DOHH2 (cell line): ENCODE results near the gene CNEP1R1.
"Not testable (repeated sequence)": the region's sequence is repeated elsewhere in the genome, so short reads cannot be mapped to it uniquely, and the experiment has no call there.

Experiments
- H3F3A ChIP-seq: fragments of 200-600 bp; sonication (generic), shearing (Covaris generic); 2 replicates; pipeline ENCODE4 v1.6.0; 2016; ENCODE audit warnings: antibody characterized with exemption, mild to moderate bottlenecking; ENCODE audit not compliant: control insufficient read depth, insufficient read depth
- H3K27ac ChIP-seq: fragments of 200-600 bp; sonication (generic); 2 replicates; pipeline ENCODE4 v1.5.1; 2014; ENCODE audit warnings: low read depth, mild to moderate bottlenecking, low read length, moderate library complexity
- H3K27me3 ChIP-seq: fragments of 200-600 bp; sonication (generic); 2 replicates; pipeline ENCODE4 v1.6.1; 2014; ENCODE audit warnings: mild to moderate bottlenecking, low read length, mixed read lengths; ENCODE audit not compliant: control insufficient read depth
- H3K36me3 ChIP-seq: fragments of 200-600 bp; sonication (generic); 2 replicates; pipeline ENCODE4 v1.6.1; 2014; ENCODE audit warnings: mild to moderate bottlenecking, low read length, moderate library complexity, mixed read lengths; ENCODE audit not compliant: control insufficient read depth
- H3K4me1 ChIP-seq: fragments of 200-600 bp; sonication (generic); 2 replicates; pipeline ENCODE4 v1.6.1; 2014; ENCODE audit warnings: mild to moderate bottlenecking, low read length, mixed read lengths; ENCODE audit not compliant: control insufficient read depth
- H3K4me2 ChIP-seq: fragments of 200-600 bp; sonication (generic); 2 replicates; pipeline ENCODE4 v1.6.0; 2014; ENCODE audit warnings: mild to moderate bottlenecking, low read length, moderate library complexity
- H3K4me3 ChIP-seq: fragments of 200-600 bp; sonication (generic); 2 replicates; pipeline ENCODE4 v1.5.1; 2014; ENCODE audit warnings: mild to moderate bottlenecking, low read length, mixed read lengths
- H3K79me2 ChIP-seq: fragments of 200-600 bp; sonication (generic); 2 replicates; pipeline ENCODE4 v1.6.1; 2014; ENCODE audit warnings: mild to moderate bottlenecking, low read length, mixed read lengths; ENCODE audit not compliant: control insufficient read depth
- H3K9me2 ChIP-seq: fragments of 200-600 bp; sonication (generic); replicated peaks from 2 replicates; pipeline ENCODE4 v1.6.1; 2014; ENCODE audit warnings: mild to moderate bottlenecking, low read length, mixed read lengths; ENCODE audit not compliant: control insufficient read depth
- H3K9me3 ChIP-seq: fragments of 200-600 bp; sonication (generic); 2 replicates; pipeline ENCODE4 v1.6.1; 2014; ENCODE audit warnings: antibody characterized with exemption, low read length, mixed read lengths; ENCODE audit not compliant: control insufficient read depth, insufficient read depth
- H4K20me1 ChIP-seq: fragments of 200-600 bp; sonication (generic); 2 replicates; pipeline ENCODE4 v1.6.0; 2014; ENCODE audit warnings: low read depth, mild to moderate bottlenecking, antibody characterized with exemption, low read length, moderate library complexity; ENCODE audit not compliant: control insufficient read depth, insufficient read depth
- CTCF ChIP-seq: fragments of 200-600 bp; sonication (generic); IDR thresholded peaks from one replicate; pipeline ENCODE4 v1.5.1; 2014; ENCODE audit warnings: antibody characterized with exemption, mild to moderate bottlenecking, low read depth, low read length; ENCODE audit not compliant: poor library complexity, severe bottlenecking
- EZH2phosphoT487 ChIP-seq: fragments of 200-600 bp; sonication (generic); IDR thresholded peaks from 2 replicates; pipeline ENCODE4 v1.6.1; 2017; ENCODE audit warnings: borderline replicate concordance, mild to moderate bottlenecking, antibody characterized with exemption, low read length, moderate library complexity, mixed read lengths

Gene CNEP1R1

GRCh38 chr16:50007744-50008143 is 17.3 kb upstream of the CNEP1R1 start:
- Histone ChIP-seq H3K27ac (no peak overlapping the region), H4K20me1 (no peaks in the 10 kb centered on the region), H3K36me3 (no peaks in the 10 kb centered on the region), H3K27me3 (peaks cover 4% of the 10 kb centered on the region), H3K4me1 (no peaks in the 10 kb centered on the region), H3K4me3 (no peak overlapping the region), H3F3A (no peaks in the 10 kb centered on the region), H3K9me2 (no peaks in the 10 kb centered on the region), H3K4me2 (no peak overlapping the region), H3K79me2 (no peaks in the 10 kb centered on the region), H3K9me3 (no peaks in the 10 kb centered on the region; the same call in 1 of the 2 replicates)
- TF ChIP-seq EZH2phosphoT487, result no peak
- no peak for TF ChIP-seq CTCF

- H3K9me3 ChIP-seq, result no peaks in the 10 kb centered on the region; the same call in 1 of the 2 replicates
- H3F3A ChIP-seq, result no peaks in the 10 kb centered on the region
- H3K36me3 ChIP-seq, result no peaks in the 10 kb centered on the region
- peaks cover 4% of the 10 kb centered on the region for H3K27me3 ChIP-seq
- TF ChIP-seq CTCF, result no peak
- TF ChIP-seq EZH2phosphoT487, result no peak
- H3K9me2 ChIP-seq, result no peaks in the 10 kb centered on the region
- no peaks in the 10 kb centered on the region for H4K20me1 ChIP-seq
- no peak overlapping the region for H3K4me3 ChIP-seq
- no peak overlapping the region for H3K4me2 ChIP-seq
- H3K79me2 ChIP-seq, result no peaks in the 10 kb centered on the region
- no peaks in the 10 kb centered on the region for H3K4me1 ChIP-seq
- H3K27ac ChIP-seq, result no peak overlapping the region
These were observed 14.8 kb upstream of the CNEP1R1 start for GRCh38 chr16:50010212-50010611.

- H3K79me2 ChIP-seq, result no peaks in the 10 kb centered on the region
- no peaks in the 10 kb centered on the region for H3K4me1 ChIP-seq
- H3K9me2 ChIP-seq, result no peaks in the 10 kb centered on the region
- no peak overlapping the region for H3K27ac ChIP-seq
- no peaks in the 10 kb centered on the region; the same call in 1 of the 2 replicates for H3K9me3 ChIP-seq
- H3K36me3 ChIP-seq, result no peaks in the 10 kb centered on the region
- no peak overlapping the region for H3K4me3 ChIP-seq
- H3F3A ChIP-seq, result no peaks in the 10 kb centered on the region
- TF ChIP-seq CTCF (no peak), EZH2phosphoT487 (no peak)
- no peaks in the 10 kb centered on the region for H4K20me1 ChIP-seq
- peaks cover 4% of the 10 kb centered on the region for H3K27me3 ChIP-seq
- H3K4me2 ChIP-seq, result no peak overlapping the region
These were observed 13.3 kb upstream of the CNEP1R1 start for GRCh38 chr16:50011707-50012106.

GRCh38 chr16:50012182-50012581 is 12.8 kb upstream of the CNEP1R1 start:
- H4K20me1 ChIP-seq, result no peaks in the 10 kb centered on the region
- no peak overlapping the region for H3K27ac ChIP-seq
- H3K4me3 ChIP-seq, result no peak overlapping the region
- H3K27me3 ChIP-seq, result peaks cover 4% of the 10 kb centered on the region
- no peaks in the 10 kb centered on the region for H3K9me2 ChIP-seq
- TF ChIP-seq EZH2phosphoT487 (no peak), CTCF (no peak)
- no peak overlapping the region for H3K4me2 ChIP-seq
- H3F3A ChIP-seq, result no peaks in the 10 kb centered on the region
- no peaks in the 10 kb centered on the region for H3K4me1 ChIP-seq
- no peaks in the 10 kb centered on the region for H3K36me3 ChIP-seq
- H3K79me2 ChIP-seq, result no peaks in the 10 kb centered on the region
- no peaks in the 10 kb centered on the region; the same call in 1 of the 2 replicates for H3K9me3 ChIP-seq

- not testable (repeated sequence) for H3K27ac ChIP-seq, H4K20me1 ChIP-seq, H3K36me3 ChIP-seq, H3K27me3 ChIP-seq, H3K9me2 ChIP-seq, H3K9me3 ChIP-seq, H3F3A ChIP-seq, H3K4me1 ChIP-seq, H3K79me2 ChIP-seq, H3K4me2 ChIP-seq, H3K4me3 ChIP-seq
These were observed 10.8 kb upstream of the CNEP1R1 start for GRCh38 chr16:50014211-50014610.
